ENCODE data around the gene AAGAB.

AAGAB gene

DNA sequence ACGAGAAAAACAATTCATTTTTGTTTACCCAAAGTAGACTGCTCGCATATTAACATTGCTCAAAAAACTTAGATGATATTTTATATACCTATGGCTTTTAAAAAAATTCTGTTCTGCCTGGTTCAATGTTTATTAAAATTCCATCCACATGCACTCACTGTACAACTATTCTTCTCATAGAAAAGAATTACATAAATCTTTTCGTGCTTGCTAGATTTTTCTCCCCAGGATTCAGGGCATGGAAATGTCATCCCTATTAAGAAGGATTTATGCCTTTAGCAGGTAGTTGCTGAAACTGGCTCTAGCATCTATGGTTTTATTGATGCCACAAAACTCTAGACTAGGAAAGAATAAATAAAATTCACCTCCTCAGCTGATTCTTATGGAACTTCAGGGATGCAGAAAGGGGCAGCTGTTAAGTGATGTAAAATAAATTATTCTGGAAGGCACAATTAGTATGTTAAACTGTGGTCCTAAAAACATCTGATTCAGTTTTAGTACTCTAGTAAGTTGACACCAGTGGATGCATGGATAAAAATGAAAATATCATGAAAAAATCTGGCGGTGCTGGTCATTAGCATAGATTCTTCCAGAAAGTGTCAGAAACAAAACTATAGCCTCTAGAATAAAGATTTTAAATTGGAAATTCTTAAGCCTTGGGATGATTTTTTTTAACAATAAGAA lies 41.6 kb downstream of the AAGAB start:
- Histone ChIP-seq H3K36me3 (ENCODE audit: control insufficient read depth, insufficient read depth, low read length) (no peaks in the 10 kb centered on the region), H3K27ac (ENCODE audit: insufficient read depth, low read depth, low read length, poor library complexity, severe bottlenecking) (no peak overlapping the region), H3K4me3 (ENCODE audit: insufficient read depth, low read depth, low read length) (no peak overlapping the region), H3K4me1 (ENCODE audit: control insufficient read depth, insufficient read depth, low read length) (no peaks in the 10 kb centered on the region), H3K27me3 (ENCODE audit: control insufficient read depth, insufficient read depth, low read length, poor library complexity, severe bottlenecking) (no peaks in the 10 kb centered on the region), H3K9me3 (ENCODE audit: control insufficient read depth, low read length) (no peaks in the 10 kb centered on the region)
- 97 to 98% methylated on average over 3 to 4 of the region's 4 CpGs for WGBS, 2 experiments

DNA sequence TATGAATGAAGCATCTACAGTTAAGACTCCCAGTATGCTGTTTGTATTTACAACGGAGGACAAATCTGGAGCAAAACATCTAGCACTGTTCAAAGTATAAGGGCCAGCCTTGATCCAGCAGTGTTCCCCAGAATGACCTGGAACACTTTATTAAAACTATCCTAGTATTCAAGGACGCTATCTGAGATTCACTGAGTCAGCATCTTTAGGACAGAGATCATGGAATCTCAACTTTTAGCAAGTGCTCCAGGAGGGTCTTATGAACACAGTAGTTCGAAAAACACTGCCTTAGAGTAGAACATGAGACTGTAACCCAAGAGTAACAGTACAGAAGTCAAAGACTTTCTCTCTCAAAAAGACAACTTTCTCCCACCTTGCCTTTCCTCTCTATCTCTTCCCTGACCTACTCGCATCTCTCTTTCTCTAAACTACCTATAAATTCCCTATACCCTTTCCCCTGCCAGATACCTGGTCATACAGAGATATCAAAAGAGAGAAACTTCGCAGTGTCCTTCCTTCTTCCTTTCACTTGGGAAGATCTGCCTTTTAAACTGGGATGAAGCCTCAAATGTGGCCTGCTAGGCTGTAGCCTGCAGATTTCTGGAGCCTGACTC lies 43.8 kb downstream of the AAGAB start:
- Histone ChIP-seq H3K9me3 (ENCODE audit: control insufficient read depth, low read length) (no peaks in the 10 kb centered on the region), H3K4me1 (ENCODE audit: control insufficient read depth, insufficient read depth, low read length) (no peaks in the 10 kb centered on the region), H3K27ac (ENCODE audit: insufficient read depth, low read depth, low read length, poor library complexity, severe bottlenecking) (no peak overlapping the region), H3K4me3 (ENCODE audit: insufficient read depth, low read depth, low read length) (no peak overlapping the region), H3K27me3 (ENCODE audit: control insufficient read depth, insufficient read depth, low read length, poor library complexity, severe bottlenecking) (no peaks in the 10 kb centered on the region), H3K36me3 (ENCODE audit: control insufficient read depth, insufficient read depth, low read length) (no peaks in the 10 kb centered on the region)
- WGBS, 2 experiments = 93% methylated on average over 5 of the region's 5 CpGs

DNA sequence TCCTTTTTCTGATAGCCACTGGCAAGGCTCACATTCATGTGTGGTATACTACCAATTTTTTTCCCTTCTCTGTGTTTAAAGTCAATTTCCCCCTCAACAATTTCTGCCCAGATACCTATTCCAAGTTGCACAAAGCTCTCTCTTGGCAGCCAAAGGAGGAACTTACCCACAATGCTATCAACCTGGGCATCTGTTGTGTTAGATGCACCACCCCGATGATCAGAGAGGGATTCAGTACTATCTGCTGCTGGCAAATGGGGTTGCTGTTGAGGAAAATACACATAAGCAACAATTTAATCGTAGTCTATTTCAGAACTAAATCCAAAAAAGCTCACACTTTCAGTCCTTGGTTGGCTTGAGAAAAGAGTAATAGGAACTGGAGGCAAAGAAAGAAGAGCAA lies 46.1 kb downstream of the AAGAB start:
- no peaks in the 10 kb centered on the region for H3K36me3 ChIP-seq (ENCODE audit: control insufficient read depth, insufficient read depth, low read length)
- no peak overlapping the region for H3K27ac ChIP-seq (ENCODE audit: insufficient read depth, low read depth, low read length, poor library complexity, severe bottlenecking)
- no peak overlapping the region for H3K4me3 ChIP-seq (ENCODE audit: insufficient read depth, low read depth, low read length)
- H3K27me3 ChIP-seq (ENCODE audit: control insufficient read depth, insufficient read depth, low read length, poor library complexity, severe bottlenecking) = no peaks in the 10 kb centered on the region
- no peaks in the 10 kb centered on the region for H3K9me3 ChIP-seq (ENCODE audit: control insufficient read depth, low read length)
- 97 to 100% methylated on average over 1 to 2 of the region's 2 CpGs for WGBS, 2 experiments
- no peaks in the 10 kb centered on the region for H3K4me1 ChIP-seq (ENCODE audit: control insufficient read depth, insufficient read depth, low read length)

DNA sequence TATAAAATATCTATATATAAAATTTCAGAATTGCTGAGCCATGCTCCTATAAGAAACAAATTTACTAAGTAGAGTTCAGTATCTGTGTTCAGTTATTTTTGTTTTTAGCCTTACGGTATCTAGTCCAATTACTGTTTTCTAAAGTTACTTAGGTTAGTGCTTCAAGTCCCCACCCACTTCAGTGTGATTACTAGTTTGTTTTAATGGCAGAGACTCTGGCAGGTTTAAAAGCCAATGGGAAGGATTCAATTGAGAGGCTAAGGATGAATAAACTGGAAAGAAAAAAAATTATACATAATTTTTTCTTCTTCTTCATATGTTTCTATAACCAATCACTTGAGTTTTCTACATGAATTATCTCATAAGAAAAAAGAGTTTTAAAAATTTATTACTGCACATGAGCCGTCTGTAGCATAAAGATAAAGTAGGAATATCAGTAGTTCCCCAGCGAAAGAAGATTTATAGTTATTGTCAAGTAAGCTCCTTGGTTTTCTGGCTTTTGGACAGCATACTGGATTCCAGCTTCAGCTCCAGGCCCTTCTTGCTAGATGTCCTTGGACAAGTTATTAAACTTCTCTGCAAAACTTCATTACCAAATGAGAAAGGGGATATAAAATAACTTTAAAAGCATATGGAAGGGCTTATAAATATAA lies 46.8 kb downstream of the AAGAB start:
- no peaks in the 10 kb centered on the region for H3K36me3 ChIP-seq (ENCODE audit: control insufficient read depth, insufficient read depth, low read length)
- WGBS, 2 experiments = 98 to 100% methylated on average over 3 of the region's 3 CpGs
- H3K27me3 ChIP-seq (ENCODE audit: control insufficient read depth, insufficient read depth, low read length, poor library complexity, severe bottlenecking) = no peaks in the 10 kb centered on the region
- no peaks in the 10 kb centered on the region for H3K9me3 ChIP-seq (ENCODE audit: control insufficient read depth, low read length)
- no peaks in the 10 kb centered on the region for H3K4me1 ChIP-seq (ENCODE audit: control insufficient read depth, insufficient read depth, low read length)
- no peak overlapping the region for H3K4me3 ChIP-seq (ENCODE audit: insufficient read depth, low read depth, low read length)
- H3K27ac ChIP-seq (ENCODE audit: insufficient read depth, low read depth, low read length, poor library complexity, severe bottlenecking) = no peak overlapping the region

DNA sequence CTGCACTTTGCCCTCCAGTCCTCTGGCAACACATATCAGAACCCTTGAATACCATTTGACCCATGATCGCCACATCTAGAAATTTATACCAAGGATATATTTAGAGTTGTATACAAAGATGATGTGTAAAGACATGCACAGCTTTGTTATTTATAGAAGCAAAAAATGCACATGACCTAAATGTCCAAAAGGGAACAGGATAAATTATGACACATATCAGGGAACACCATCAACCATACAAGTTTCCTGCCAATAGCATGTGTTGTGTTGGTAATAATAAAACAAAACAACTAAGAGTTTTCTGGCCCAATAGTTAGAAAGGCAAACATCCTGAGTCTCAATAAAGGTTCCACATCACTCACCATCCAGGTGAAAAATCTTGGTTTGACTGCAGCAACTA lies 51.5 kb downstream of the AAGAB start:
- WGBS, 2 experiments = 88% methylated on average over 1 of the region's 1 CpG; no CpG with 5 or more reads in 1 of the 2 experiments
- H3K27ac ChIP-seq (ENCODE audit: insufficient read depth, low read depth, low read length, poor library complexity, severe bottlenecking) = no peak overlapping the region
- no peaks in the 10 kb centered on the region for H3K9me3 ChIP-seq (ENCODE audit: control insufficient read depth, low read length)
- no peaks in the 10 kb centered on the region for H3K27me3 ChIP-seq (ENCODE audit: control insufficient read depth, insufficient read depth, low read length, poor library complexity, severe bottlenecking)
- H3K36me3 ChIP-seq (ENCODE audit: control insufficient read depth, insufficient read depth, low read length) = no peaks in the 10 kb centered on the region
- H3K4me3 ChIP-seq (ENCODE audit: insufficient read depth, low read depth, low read length) = no peak overlapping the region
- peaks cover 12% of the 10 kb centered on the region for H3K4me1 ChIP-seq (ENCODE audit: control insufficient read depth, insufficient read depth, low read length)

DNA sequence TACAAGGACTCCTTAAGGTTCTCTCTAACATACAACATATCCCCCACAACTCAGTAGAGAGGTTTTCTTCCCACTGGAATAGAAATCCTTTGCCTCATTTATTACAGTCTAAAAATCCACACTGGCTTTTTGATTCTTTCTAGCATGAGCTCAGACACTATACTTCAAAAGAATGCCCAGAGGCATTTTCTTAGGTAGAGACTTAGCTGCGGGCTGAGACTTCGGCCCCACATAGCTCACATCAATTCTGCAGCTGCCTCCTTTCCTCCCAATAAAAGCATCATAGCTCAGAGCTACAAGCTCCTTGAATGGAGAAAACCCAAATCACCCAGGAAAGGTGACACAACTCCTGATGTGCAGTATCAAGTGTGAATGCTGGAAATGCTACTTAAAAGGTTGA lies 52.4 kb downstream of the AAGAB start:
- peaks cover 12% of the 10 kb centered on the region for H3K4me1 ChIP-seq (ENCODE audit: control insufficient read depth, insufficient read depth, low read length)
- H3K36me3 ChIP-seq (ENCODE audit: control insufficient read depth, insufficient read depth, low read length) = no peaks in the 10 kb centered on the region
- no peaks in the 10 kb centered on the region for H3K9me3 ChIP-seq (ENCODE audit: control insufficient read depth, low read length)
- H3K4me3 ChIP-seq (ENCODE audit: insufficient read depth, low read depth, low read length) = no peak overlapping the region
- whole genome bisulfite sequencing, 2 experiments = 81 to 94% methylated on average over 2 of the region's 2 CpGs
- no peak overlapping the region for H3K27ac ChIP-seq (ENCODE audit: insufficient read depth, low read depth, low read length, poor library complexity, severe bottlenecking)
- H3K27me3 ChIP-seq (ENCODE audit: control insufficient read depth, insufficient read depth, low read length, poor library complexity, severe bottlenecking) = no peaks in the 10 kb centered on the region

DNA sequence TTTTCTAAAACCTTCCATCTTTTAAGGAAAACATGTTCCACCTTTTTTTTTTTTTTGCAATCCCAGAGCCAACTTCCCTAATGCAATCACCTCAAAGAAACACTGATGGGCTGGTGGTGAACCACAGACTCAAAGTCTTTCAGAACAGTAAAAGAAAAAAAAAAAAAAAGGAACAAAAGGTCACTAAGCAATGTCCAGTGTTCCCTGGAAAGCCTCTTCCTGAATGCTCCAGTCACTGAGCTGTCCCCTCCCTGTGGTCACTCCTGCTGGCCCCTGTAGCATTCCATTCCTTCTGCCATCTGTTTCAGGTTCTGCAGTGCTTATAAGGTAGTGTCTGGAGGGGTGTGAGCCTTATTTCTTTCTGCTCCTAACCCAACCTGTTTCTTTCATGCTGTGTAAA lies 53.3 kb downstream of the AAGAB start:
- Histone ChIP-seq H3K27ac (ENCODE audit: insufficient read depth, low read depth, low read length, poor library complexity, severe bottlenecking) (no peak overlapping the region), H3K36me3 (ENCODE audit: control insufficient read depth, insufficient read depth, low read length) (no peaks in the 10 kb centered on the region), H3K27me3 (ENCODE audit: control insufficient read depth, insufficient read depth, low read length, poor library complexity, severe bottlenecking) (no peaks in the 10 kb centered on the region), H3K9me3 (ENCODE audit: control insufficient read depth, low read length) (no peaks in the 10 kb centered on the region), H3K4me3 (ENCODE audit: insufficient read depth, low read depth, low read length) (no peak overlapping the region), H3K4me1 (ENCODE audit: control insufficient read depth, insufficient read depth, low read length) (peaks cover 12% of the 10 kb centered on the region)

DNA sequence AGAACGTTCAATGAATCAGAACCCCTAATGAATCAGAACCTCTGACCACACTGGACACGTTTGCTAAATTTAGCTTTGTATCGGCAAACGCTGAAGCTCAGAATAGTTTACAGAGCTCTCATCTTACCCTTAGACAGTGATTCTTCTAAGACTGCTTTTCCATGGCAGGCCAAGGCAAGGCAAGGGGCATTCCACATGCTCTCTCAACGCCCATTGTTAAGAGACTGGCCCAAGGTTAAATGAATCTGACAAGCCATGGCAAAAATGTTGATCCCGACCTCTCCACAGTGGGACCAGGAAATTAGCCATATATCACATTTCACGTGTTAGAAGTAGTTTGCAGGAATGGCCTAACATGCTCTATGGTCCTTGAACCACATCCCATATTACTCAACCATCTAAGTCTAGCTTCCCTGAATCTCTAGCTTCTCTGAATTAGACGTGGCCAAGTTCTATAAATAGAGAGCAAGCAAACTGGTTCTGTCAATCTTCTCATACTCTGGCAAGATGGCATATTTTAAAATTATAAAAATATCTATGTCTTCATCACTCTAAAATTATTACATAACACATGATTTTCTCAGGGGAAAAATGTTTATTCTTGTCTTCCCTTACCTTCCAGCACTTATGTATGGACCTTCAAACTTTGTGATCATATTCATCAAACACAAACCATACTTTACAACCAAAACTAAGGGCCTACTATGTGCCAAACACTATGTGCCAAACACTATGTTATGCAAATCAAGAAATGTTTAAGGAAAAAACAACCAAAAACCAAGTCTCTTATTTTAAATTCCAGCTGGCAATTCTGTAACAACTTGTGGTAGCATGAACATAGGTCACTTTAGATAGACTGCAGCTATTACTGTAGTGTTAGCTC lies 54.3 kb downstream of the AAGAB start:
- H3K4me1 ChIP-seq (ENCODE audit: control insufficient read depth, insufficient read depth, low read length) = peaks cover 12% of the 10 kb centered on the region
- WGBS, 2 experiments = 78 to 83% methylated on average over 8 of the region's 8 CpGs
- H3K9me3 ChIP-seq (ENCODE audit: control insufficient read depth, low read length) = no peaks in the 10 kb centered on the region
- no peaks in the 10 kb centered on the region for H3K27me3 ChIP-seq (ENCODE audit: control insufficient read depth, insufficient read depth, low read length, poor library complexity, severe bottlenecking)
- no peak overlapping the region for H3K4me3 ChIP-seq (ENCODE audit: insufficient read depth, low read depth, low read length)
- no peaks in the 10 kb centered on the region for H3K36me3 ChIP-seq (ENCODE audit: control insufficient read depth, insufficient read depth, low read length)
- no peak overlapping the region for H3K27ac ChIP-seq (ENCODE audit: insufficient read depth, low read depth, low read length, poor library complexity, severe bottlenecking)

DNA sequence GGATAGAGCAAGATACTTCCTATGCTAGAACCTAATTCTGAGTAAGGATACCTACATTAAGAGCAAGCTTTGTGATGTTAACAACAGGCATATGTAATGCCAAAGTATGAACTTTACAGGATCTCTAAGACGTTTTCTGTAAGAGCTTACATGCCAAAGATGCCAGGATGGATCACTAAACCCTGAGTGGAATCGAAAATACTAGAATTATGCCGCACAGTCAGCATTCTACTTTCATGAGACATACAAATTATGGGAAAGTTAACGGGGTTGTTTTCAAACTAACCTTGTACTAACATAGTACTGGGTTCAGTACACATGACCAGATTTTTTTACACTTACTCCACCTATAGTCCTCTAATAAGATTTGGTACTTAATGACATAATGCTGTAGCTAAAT lies 55.1 kb downstream of the AAGAB start:
- Histone ChIP-seq H3K36me3 (ENCODE audit: control insufficient read depth, insufficient read depth, low read length) (no peaks in the 10 kb centered on the region), H3K4me1 (ENCODE audit: control insufficient read depth, insufficient read depth, low read length) (peaks cover 12% of the 10 kb centered on the region), H3K4me3 (ENCODE audit: insufficient read depth, low read depth, low read length) (no peak overlapping the region), H3K27ac (ENCODE audit: insufficient read depth, low read depth, low read length, poor library complexity, severe bottlenecking) (no peak overlapping the region), H3K9me3 (ENCODE audit: control insufficient read depth, low read length) (no peaks in the 10 kb centered on the region), H3K27me3 (ENCODE audit: control insufficient read depth, insufficient read depth, low read length, poor library complexity, severe bottlenecking) (no peaks in the 10 kb centered on the region)
- WGBS, 2 experiments = 89 to 95% methylated on average over 4 of the region's 4 CpGs
